GM19468 (cell line): ENCODE results near the gene TRAK1.
"Not testable (repeated sequence)": the region's sequence is repeated elsewhere in the genome, so short reads cannot be mapped to it uniquely, and the experiment has no call there.

Source experiments
- ATAC-seq: cut with Tn5 transposase; IDR thresholded peaks from one replicate; pipeline ENCODE4 v1.9.1; 2021; ENCODE audit warnings: mild to moderate bottlenecking, moderate library complexity, moderate number of reproducible peaks; ENCODE audit not compliant: unreplicated experiment; ENCODE audit errors: extremely low read depth

The TRAK1 gene, protein sequence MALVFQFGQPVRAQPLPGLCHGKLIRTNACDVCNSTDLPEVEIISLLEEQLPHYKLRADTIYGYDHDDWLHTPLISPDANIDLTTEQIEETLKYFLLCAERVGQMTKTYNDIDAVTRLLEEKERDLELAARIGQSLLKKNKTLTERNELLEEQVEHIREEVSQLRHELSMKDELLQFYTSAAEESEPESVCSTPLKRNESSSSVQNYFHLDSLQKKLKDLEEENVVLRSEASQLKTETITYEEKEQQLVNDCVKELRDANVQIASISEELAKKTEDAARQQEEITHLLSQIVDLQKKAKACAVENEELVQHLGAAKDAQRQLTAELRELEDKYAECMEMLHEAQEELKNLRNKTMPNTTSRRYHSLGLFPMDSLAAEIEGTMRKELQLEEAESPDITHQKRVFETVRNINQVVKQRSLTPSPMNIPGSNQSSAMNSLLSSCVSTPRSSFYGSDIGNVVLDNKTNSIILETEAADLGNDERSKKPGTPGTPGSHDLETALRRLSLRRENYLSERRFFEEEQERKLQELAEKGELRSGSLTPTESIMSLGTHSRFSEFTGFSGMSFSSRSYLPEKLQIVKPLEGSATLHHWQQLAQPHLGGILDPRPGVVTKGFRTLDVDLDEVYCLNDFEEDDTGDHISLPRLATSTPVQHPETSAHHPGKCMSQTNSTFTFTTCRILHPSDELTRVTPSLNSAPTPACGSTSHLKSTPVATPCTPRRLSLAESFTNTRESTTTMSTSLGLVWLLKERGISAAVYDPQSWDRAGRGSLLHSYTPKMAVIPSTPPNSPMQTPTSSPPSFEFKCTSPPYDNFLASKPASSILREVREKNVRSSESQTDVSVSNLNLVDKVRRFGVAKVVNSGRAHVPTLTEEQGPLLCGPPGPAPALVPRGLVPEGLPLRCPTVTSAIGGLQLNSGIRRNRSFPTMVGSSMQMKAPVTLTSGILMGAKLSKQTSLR

DNA sequence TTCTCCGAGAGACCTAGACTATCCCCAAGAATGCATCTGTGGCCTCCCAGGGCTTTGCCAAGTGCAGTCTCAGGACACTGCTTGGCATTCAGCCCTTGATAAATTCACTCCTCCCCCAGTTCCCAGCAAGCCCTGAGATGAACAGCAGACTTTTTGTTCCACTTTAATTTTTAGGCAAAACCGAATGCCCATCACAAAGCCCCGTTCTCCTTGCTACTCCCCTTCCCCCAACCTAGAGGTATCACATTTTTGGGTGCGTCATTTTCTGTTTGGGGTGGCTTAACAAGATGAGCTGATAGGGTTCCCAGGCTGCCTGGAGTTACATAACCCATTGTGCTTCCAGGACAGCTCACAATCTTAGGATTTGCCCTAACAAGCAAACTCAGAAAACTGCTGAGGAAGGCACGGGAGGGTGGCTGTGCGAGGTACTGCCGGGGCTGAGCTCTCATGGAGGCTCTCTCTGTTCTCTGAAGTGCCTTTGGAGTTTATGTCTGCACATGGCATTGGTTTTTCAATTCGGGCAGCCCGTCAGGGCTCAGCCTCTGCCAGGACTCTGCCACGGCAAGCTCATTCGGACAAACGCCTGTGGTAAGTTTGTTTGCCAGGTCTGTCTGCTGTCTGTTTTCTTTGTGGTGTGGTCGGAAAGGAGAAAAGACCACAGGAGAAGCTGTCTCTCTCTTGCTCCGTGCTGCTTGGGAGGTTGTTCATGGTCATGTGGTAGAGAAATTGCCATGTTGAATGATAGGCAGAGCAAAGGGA is at the start of gene TRAK1:
Gene TRAK1, plus strand, starts transcription at position 385 of the 759 bp plus-strand sequence. Its CDS starts 113 bp downstream, at position 498.
- no peak for ATAC-seq

DNA sequence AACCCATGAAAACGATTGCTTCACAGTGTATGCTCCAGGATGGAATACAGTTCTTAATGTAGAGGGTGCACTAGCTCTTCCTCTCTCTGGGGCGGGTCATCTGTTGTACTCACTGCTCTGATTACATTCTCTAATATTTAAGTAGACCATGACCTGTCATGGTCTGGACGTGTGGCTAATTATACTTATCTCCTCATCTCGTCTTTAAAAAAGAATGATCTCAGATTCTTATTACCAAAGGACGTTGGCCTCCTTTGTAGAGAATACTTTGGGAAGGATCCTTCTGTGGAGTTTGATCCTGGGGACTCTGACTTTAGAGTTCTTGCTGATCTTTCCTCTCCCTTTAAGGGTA is 48.4 kb upstream of the TRAK1 start:
- no peak for ATAC-seq

DNA sequence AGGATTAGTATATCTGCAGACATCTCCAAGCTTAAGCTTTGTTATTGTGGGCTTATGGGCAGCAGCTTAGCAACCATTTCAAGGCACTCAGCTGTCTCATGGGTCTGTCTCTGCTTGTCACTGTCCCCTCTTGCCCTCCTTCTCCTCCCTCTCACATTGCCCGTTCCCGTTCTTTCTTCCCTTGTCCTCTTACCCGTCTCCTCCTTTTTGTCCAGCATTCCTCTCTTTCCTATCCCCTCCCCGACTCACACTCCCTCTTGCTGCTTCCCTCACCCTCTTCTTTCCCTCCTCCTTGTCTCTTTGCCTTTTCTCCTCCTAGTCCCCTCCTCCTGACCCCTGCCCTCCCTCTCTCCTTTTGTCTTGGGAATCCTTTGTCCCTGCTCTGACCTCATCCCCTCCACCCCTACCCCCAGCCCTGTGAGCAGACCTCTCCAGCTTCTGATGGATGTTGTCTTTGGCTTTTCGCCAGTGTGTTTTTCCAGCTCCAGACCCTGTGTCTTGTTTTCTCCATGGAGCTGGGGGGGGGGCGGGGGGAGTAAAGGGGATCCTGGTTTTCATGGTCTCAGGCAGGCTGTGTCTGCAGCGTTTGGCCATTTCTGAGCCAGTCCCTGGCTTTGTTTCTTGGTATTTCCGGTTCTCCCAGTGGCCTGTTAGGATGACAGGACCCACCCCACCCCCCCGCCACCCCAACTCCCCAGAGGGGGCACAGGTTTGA is 47.9 kb upstream of the TRAK1 start:
- no peak for ATAC-seq

DNA sequence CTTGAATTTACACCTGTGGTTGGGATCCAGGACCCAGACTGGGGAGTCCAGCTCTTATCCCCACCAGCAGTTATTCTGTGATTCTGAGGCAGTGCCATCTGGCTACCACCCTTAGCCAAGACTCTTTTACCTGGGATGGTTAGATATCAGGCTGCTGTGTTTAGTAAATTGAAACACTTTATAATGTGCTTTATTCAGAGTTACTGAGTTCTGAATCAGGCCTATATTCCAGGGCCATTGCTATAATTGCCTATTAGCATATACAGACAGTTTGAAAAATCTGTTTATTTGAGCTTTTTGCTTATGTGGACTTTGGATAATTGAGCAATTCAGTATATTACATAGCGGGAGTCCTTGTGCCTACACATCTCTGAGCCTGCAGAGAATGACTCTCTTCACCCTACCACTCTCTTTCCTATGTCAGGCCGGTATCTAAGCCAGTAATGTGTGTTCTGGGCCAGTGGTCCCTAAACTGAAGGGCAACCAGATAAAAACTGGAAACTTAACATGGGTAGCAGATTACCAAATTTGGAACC is 45.4 kb upstream of the TRAK1 start:
- no peak for ATAC-seq

DNA sequence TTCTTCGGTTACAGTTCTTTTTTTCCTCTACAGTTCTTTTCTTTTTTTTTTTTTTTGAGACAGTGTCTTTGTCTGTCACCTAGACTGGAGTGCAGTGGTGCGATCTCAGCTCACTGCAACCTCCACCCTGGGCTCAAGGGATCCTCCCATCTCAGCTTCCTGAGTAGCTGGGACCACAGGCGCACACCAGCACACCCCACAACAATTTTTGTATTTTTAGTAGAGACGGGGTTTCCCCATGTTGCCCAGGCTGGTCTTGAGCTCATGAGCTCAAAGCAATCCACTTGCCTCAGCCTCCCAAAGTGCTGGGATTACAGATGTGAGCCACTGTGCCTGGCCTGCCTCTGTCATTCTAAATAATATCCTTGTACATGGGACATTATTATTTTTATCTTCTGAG is 42.6 kb upstream of the TRAK1 start:
- not testable (repeated sequence) for ATAC-seq

DNA sequence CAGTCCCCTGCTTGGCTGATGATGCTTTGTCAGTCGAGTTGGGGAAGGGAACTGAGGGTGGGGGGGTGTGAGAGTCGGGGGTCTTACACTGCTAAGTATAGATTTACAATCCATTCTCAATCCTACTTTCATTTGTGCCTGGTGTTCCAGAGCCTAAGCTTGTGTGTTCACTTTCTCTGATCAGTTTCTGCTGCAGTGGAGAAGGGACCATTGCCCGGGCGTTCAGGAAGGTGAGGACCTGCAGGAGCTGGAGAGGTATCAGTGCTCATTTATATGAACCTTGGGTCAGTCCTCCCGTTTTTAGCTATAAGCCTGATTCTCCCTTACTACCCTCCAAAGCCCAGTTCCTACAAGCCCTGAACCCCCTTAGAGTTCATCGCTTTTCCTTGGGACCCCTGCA is 41.0 kb upstream of the TRAK1 start:
- no peak for ATAC-seq

DNA sequence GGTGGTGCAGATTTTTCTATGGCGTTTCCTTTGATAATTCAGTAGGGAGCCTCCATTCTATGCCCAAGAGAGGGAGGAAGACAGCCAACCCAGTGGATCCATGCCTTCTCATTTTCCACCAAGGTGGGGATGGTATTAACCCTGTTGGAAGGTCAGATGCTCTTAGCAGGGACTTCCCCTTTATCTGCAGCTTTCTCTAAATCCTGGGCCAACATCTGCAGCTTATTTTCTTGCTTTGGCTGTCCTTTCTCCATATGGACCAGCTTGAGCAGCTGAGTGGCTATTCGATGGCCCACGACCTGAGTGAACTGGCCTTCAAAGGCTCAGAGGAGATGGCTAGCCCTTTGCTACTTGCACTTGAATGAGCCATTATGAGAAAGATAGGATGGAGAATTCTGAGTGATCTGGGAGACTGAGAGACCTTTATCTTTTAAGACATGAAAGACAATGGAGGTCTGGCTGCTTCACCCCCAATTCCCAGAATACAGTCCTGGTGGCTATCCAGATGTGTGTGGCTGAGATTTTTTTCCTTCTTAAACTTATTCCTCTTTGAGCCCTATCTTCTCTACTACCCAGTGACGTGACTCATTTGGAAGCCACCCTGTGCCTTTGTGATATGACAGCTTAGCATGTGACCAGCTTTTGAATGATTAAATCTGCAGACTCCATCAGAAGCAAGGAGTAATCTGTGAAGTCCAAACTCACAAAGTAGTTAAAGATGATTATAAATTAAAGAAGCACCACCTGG is 39.6 kb upstream of the TRAK1 start:
- no peak for ATAC-seq

DNA sequence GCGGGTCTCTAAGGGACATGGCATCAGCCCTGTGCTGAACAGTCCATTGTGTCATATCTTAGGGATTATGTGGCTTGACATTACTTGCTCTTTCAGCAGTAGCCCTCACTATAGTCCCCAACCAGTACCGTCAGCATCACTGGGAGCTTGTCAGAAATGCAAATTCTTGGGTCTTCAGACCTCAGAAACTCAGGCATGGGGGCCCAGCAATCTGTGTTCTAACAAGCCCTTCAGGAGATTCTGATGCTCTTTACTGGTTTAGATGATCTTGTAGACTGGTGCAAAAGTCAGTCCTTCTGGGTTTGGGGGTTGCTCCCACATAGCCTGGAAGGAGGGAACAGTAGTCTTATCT is 39.0 kb upstream of the TRAK1 start:
- no peak for ATAC-seq

DNA sequence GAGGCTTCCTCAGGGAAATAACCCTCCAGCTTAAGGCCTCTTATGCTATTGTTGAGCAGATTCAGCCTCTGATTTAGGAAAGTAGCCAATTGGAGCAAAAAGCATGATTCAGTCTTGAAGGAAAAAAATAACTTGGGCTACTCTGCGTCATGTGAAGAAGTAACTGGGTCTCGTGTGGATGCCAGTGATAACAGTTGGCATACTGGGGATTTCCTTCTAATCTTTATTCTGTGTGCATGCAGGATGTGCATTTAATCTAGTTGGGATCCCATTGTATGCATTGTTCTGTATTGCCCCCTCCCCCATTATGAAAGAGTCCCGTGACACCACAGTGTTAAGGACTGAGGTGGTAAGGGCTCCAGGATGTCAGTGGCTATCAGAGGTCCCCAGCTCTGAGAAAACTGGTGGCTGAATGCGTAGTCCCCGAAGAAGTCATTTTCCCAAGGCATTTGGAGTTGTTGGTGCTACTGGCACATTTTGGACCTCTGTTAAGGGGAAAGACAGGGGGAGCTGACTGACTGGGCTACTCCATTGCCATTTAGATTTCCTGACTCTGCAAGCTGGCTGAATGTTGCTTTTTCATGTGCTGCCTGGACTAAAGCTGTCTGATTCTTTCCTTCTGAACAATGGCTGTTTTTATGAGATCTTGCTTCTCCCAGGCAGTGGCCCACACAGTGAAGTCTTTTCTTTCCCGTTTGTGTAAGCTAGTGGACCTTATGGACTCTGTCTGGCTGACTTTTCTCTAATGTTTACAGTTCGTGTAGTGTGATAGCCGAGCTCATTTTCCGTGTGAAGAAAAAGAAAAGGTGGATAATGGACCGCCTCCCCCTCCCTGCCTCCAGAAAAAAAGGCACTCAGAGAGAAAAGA is 38.4 kb upstream of the TRAK1 start:
- no peak for ATAC-seq

DNA sequence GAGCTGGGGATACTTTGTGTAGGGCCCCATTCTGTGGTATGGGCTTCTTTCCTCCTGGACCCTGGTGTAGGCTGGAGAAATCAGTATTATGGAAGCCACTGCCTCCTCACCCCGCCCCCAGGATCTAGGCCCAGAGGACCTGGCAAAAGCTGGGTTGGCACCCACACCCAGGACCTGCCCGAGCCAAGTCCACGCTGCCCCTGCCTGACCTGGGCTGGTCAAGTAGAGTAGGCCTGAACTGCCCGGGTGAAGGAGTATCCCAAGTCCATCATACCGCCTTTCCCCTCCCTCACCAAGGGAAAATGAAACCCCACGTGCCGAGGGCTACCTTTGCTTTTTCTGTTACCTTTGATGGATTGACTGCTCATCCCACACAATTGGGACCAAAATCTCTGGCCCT is 37.7 kb upstream of the TRAK1 start:
- ATAC-seq: no peak

DNA sequence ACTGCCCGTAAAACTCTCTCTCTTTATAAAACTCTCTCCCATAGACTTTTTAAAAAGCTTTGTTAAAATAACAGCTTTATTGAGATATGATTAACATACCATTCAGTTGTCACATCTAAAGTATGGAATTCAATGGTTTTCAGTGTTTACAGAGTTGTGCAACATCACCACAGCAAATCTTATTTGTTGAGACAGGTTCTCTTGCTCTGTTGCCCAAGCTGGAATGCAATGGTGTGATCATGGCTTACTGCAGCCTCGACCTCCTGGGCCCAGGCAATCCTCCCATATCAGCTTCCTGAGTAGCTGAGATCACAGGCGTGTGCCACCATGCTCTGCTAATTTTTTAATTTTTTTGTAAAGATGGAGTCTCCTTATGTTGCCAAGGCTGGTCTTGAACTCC is 35.9 kb upstream of the TRAK1 start:
- ATAC-seq: no peak

DNA sequence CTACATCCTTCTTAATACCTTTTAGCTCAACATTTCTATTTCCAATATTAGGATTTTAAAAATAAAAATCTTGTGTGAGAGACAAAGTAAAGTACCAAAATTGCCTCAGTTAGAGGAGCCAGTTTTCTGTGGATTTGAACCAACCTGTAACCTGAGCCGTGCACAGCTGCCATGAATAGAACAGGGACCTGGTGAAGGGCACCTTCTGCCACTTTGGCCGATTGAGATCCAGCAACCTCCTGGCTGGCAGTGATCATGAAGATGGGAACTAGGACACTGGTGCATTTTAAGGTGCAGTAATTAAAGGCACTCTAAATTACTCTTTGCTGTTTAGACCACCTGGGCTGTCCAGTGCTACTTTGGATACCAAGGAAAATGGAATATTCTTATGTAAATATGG is 34.3 kb upstream of the TRAK1 start:
- ATAC-seq: no peak

DNA sequence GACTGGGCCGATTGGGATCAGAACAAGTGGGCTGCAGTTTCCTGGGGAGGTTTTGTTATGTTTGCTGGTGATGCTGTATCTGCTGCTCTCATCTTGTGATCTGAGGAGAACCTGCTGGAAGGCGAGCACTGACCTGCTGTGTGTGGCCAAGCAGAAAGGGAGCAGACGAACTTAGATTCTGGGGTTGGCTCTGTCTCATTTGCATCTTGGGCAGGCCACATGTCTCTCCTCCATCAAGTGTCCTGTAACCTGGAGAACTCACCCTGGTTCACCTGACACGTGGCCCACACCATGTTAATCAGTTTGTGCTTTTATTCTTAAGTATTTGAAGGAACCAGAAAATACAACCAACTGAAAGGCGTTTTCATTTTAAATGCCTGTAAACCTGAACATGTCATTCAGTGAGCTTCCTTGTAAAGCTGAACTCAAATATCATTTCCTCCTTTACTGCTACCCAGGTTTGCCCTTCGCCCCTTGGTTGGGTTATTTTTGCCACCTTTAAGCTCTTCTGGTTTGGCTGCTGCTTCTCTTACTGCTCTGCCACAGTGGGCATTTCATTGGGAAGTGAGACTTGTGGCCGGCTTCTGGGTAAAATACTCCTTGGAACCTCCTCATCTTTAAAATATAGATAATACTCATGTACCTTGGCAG is 33.5 kb upstream of the TRAK1 start:
- no peak for ATAC-seq

DNA sequence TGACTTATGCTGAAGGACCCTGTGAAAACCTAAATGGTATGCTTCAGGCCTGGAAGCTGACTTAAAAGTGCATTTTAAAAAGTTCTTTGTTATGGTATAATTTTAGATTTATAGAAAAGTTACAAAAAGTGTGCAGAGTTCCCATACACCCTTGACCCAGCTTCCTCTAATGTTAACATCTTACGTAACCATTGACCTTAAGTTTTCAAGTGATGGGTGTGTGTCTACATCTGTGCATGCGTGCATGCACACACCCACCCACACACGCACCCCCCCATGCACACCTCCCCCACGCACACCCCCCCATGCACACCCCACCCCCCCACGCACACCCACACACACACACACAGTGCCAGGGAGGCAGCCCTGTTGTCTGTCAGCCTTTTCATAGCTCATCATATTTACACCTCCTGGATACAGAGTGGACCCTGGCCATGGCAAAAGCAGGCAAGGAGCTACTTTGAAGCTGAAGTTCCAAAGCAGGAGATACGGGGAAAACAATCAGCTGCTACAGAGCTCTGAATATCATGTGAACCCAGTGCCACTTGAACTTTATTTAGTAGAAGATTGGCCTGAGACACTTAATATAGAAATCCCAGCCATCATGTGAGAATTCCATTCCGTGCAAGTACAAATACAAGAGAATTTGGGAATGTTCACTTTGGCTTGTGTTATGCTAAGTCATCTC is 30.0 kb upstream of the TRAK1 start:
- ATAC-seq: no peak

DNA sequence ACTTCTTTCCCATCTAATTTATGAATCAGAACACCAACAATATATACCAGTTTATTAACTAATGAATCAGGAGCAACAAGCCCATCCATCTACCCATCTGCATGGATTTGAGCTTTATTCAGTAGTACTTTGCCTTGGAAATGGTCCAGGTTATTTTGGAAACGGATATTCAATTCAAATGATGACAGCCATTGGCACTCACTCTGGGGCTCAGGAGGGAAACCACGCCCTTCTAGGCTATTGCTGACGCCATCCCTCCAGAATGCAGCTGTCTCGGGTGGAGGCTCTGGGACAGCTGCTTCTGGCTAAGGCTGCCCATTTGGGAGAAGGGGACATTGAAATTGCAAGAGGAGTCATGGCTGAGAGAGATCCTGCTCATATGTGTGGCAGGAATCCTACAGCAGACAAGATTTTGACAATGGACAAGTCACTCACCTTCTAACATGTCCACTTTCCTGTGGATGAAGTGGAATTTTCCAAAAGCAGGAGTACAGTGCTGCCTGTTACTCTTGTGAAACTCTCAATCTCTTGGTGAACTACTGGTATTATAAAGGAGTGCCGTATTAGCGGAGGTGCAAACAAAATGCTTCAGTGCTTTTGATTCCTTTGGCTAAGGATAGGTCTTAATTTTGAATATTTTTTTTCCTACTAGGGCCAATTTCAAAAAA is 29.3 kb upstream of the TRAK1 start:
- no peak for ATAC-seq

DNA sequence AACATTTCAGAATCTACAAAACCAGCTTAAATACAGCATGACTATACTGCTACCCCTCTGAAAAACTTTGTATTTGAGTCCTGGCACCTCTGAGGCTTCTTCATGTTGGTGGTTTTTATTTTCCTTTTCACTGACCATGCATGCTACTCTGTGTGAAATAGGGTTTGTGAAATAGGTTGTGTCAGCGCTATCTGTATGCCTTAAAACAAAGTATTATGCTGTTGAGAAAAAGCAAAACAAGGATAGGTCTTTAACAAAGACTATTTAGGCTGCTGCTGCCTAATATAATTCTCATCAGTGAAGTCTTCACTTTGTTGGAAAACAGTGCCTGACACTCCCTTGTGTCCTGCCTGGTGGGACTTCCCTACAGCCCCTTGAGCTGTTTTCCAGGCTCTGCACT is 28.7 kb upstream of the TRAK1 start:
- ATAC-seq: no peak

DNA sequence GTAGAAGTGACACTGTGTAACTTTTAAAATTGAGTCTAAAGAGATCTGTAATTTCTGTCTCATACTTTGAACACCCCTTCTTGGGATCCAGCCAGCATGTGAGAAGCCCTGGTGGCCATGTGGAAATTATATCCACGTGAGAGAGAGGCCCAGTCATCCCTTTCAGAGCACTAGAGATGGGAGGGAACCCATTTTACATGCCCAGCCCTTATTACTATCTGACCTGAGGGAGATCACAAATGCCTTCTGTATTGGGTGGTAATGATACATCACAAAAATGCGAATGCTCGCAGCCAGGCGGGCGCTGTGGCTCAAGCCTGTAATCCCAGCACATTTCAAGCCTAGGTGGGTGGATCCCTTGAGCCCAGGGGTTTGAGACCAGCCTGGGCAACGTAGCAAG is 27.3 kb upstream of the TRAK1 start:
- ATAC-seq: no peak
